Ovary (tissue), 9 donors: ENCODE measurements around the gene KCNJ6. TPM values are rescaled to one million over a fixed set of nuclear protein-coding genes. Genes with fewer than 3 reads are reported as not detected.

Source experiments
- DNase-seq, 5 donors: peaks; one replicate each; pipeline ENCODE4 v3.0.0-alpha.2; 2019 to 2020
- H3K27ac ChIP-seq, 2 donors: fragments of 200-600 bp; one replicate each; pipeline versions ENCODE4 v1.5.1 to v1.8.0; 2019 to 2022
- H3K27me3 ChIP-seq: fragments of 200-600 bp; one replicate; pipeline ENCODE4 v1.8.0; 2022
- H3K36me3 ChIP-seq: fragments of 200-600 bp; sonication (generic); one replicate; pipeline ENCODE4 v1.5.1; 2019
- H3K4me1 ChIP-seq: one replicate; pipeline ENCODE4 v1.8.1; 2013; ENCODE audit warnings: mild to moderate bottlenecking, moderate library complexity; ENCODE audit not compliant: insufficient read depth
- H3K4me3 ChIP-seq: fragments of 200-600 bp; sonication (generic); one replicate; pipeline ENCODE4 v1.5.1; 2017
- H3K9me3 ChIP-seq, 2 donors: fragments of 200-600 bp in 1 of 2; sonication (generic) in 1 of 2; one replicate each; pipeline versions ENCODE4 v1.5.1 to v1.8.1; 2013 to 2019; ENCODE audit warnings: mild to moderate bottlenecking in 1 of 2, moderate library complexity in 1 of 2
- CTCF ChIP-seq, 3 donors: fragments of 450-650 bp in 2 of 3; fragments of 200-600 bp in 1 of 3; IDR thresholded peaks; one replicate each; pipeline versions ENCODE4 v1.5.1 to v1.8.0; 2016 to 2022; ENCODE audit warnings: antibody characterized with exemption in 3 of 3, mild to moderate bottlenecking in 1 of 3
- EP300 ChIP-seq: sonication (generic); formaldehyde crosslinking; IDR thresholded peaks from one replicate; pipeline ENCODE4 v1.6.1; 2017; ENCODE audit warnings: antibody characterized with exemption
- POLR2A ChIP-seq: fragments of 450-650 bp; IDR thresholded peaks from one replicate; pipeline ENCODE4 v1.6.1; 2017; ENCODE audit warnings: antibody characterized with exemption, mild to moderate bottlenecking, moderate library complexity
- WGBS, 3 donors: extraction: QIAGEN DNeasy Blood & Tissue Kit in 1 of 3; methylation state at CpG; one replicate each; pipeline versions ENCODE4 v1.1.5 to v1.1.7; 2013 to 2017; 5-methylcytosine and 5-hydroxymethylcytosine counted together
- intact Hi-C, 4 donors: fragments of 100-400 bp; cut with DNase I; formaldehyde crosslinking; loops; one replicate each; pipeline versions ENCODE4 v1.11.0 to v1.15.1; 2022 to 2023
- polyA plus RNA-seq, 2 donors: library from polyadenylated mRNA; stranded (reverse); fragments of 200-250 nt in 1 of 2; fragments of 350-450 nt in 1 of 2; fragmentation: Illumina TruSeq in 1 of 2; extraction: RNeasy Lipid Tissue Mini Kit (QIAGEN cat#74804) in 1 of 2; gene quantifications; one replicate each; pipeline ENCODE4 v1.2.3, GENCODE V29; 2013 to 2014
- total RNA-seq, 7 donors: library from RNA; depleted of rRNA in 2 of 7; stranded (reverse); fragments of >200 nt in 2 of 7; fragmentation: NEBNext Ultra II Directional in 3 of 7; extraction: Animal tissue kit (Norgen Biotek cat#: 25700) in 3 of 7; gene quantifications; one replicate each; pipeline versions ENCODE4 v1.1.0 to v1.2.4, GENCODE V29; 2016 to 2023
- donor health status: DM: no; HTN: no; CAD: no; lungs with moderate emphysema.
- donor health status: DM: no; HTN: no; CAD: no.
- donor health status: Bipolar disorder and iron deficiency.
- donor health status: DM: yes; HTN: yes; CAD: no.
- donor health status: DM: no; HTN: no; CAD: no.
- donor health status: DM: yes; HTN: yes; CAD: no.

The KCNJ6 gene
- total and polyA plus RNA-seq, 9 donors = 0.01 TPM; not detected in 8

DNA sequence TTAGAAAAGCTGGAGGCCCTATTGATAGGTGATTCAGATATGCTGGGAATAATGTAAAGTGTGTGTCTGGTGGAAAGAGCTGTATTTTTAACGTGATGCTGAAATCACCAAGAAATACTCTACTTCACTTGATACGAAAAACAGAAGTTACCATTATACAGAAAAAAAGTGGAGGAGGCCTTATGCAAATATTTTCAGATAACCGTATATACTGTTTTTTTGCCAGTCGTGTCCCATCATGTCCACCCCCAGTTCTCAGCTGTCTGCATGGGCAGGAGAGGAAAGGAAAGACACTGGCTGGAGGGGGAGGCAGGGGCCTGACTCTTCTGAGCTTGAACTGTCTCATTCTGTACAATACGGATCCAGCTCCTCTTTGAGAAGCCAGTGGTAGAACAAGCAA lies 51.1 kb downstream of the KCNJ6 start:
- Histone ChIP-seq H3K9me3 (no peaks in the 10 kb centered on the region), H3K27ac (no peak overlapping the region), H3K4me3 (no peak overlapping the region), H3K4me1 (no peaks in the 10 kb centered on the region), H3K36me3 (no peaks in the 10 kb centered on the region), H3K27me3 (no peaks in the 10 kb centered on the region)
- intact Hi-C loops = no loop called here
- 49 to 58% (median 51%) methylated on average over 5 of the region's 5 CpGs for WGBS, 3 donors
- no peak for DNase-seq
- TF ChIP-seq EP300 (no peak), CTCF (IDR thresholded peaks at IDR 0.05) (no peak)

DNA sequence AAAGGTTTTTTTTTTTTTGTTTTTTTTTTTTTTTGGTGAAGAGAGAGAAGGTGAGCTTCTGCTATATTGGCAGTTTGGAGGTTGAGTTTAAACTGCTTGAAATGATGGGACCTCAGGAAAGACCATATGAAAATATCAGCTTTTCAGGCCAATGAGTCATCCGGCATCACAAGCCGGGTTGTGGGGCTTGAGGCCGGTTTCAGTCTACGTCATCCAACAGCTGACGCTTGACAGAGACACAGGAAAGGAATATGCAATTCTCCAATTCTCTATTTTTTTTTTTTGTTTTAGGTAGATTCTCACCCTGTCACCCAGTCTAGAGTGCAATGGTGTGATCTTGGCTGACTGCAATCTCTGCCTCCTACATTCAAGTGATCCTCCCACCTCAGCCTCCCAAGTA lies 52.4 kb downstream of the KCNJ6 start:
- 91 to 94% (median 92%) methylated on average over 5 of the region's 5 CpGs for WGBS, 3 donors
- DNase-seq = no peak
- TF ChIP-seq EP300 (no peak), CTCF (IDR thresholded peaks at IDR 0.05) (no peak), POLR2A (no peak)
- intact Hi-C loops = no loop called here
- H3K9me3 ChIP-seq = no peaks in the 10 kb centered on the region
- no peaks in the 10 kb centered on the region for H3K27me3 ChIP-seq
- no peaks in the 10 kb centered on the region for H3K4me1 ChIP-seq
- H3K27ac ChIP-seq = no peak overlapping the region
- H3K36me3 ChIP-seq = no peaks in the 10 kb centered on the region
- H3K4me3 ChIP-seq = no peak overlapping the region

DNA sequence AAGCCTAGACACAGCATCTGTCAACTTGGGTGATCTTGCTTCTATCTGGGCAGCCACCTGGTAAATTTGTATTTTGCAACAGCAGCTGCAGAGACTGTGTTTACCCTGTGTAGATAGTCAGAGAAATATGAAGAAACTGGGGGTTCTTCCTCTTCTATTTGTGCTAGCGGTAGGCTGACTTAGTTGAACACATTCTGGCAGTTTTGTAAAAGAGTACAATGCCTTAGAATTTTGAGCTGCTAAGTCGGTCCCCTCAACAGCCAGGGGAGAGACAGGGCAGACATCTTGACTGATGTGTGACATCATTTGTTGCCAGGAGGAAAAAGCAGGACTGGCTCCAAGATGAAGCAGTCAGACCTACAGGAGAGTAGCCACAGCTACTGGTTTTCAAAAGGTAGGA lies 53.7 kb downstream of the KCNJ6 start:
- intact Hi-C loops = no loop called here
- no peaks in the 10 kb centered on the region for H3K27me3 ChIP-seq
- DNase-seq = no peak
- no peak overlapping the region for H3K4me3 ChIP-seq
- no peak overlapping the region for H3K27ac ChIP-seq
- WGBS, 3 donors = 4 to 29% (median 15%) methylated on average over 2 of the region's 2 CpGs
- no peaks in the 10 kb centered on the region for H3K4me1 ChIP-seq
- H3K36me3 ChIP-seq = no peaks in the 10 kb centered on the region
- TF ChIP-seq POLR2A = no peak
- TF ChIP-seq CTCF (IDR thresholded peaks at IDR 0.05) = no peak
- TF ChIP-seq EP300 = no peak
- H3K9me3 ChIP-seq = no peaks in the 10 kb centered on the region

GRCh38 chr21:37861561-37861960 lies 54.7 kb downstream of the KCNJ6 start:
- intact Hi-C loops = no loop called here
- Histone ChIP-seq H3K4me1 (no peaks in the 10 kb centered on the region), H3K4me3 (no peak overlapping the region), H3K27ac (no peak overlapping the region), H3K27me3 (no peaks in the 10 kb centered on the region), H3K9me3 (no peaks in the 10 kb centered on the region), H3K36me3 (no peaks in the 10 kb centered on the region)
- TF ChIP-seq CTCF (IDR thresholded peaks at IDR 0.05) = no peak
- TF ChIP-seq POLR2A = no peak
- TF ChIP-seq EP300 = no peak
- 92 to 95% (median 93%) methylated on average over 2 of the region's 2 CpGs for WGBS, 3 donors
- DNase-seq = no peak

- 57 to 85% (median 65%) methylated on average over 2 of the region's 2 CpGs for WGBS, 3 donors
- no peak for TF ChIP-seq POLR2A
- no peak for TF ChIP-seq CTCF (IDR thresholded peaks at IDR 0.05)
- no peak for TF ChIP-seq EP300
- no peaks in the 10 kb centered on the region for H3K9me3 ChIP-seq
- no peaks in the 10 kb centered on the region for H3K27me3 ChIP-seq
- H3K36me3 ChIP-seq = no peaks in the 10 kb centered on the region
- H3K4me3 ChIP-seq = no peak overlapping the region
- H3K27ac ChIP-seq = no peak overlapping the region
- H3K4me1 ChIP-seq = no peaks in the 10 kb centered on the region
- no peak for DNase-seq
- intact Hi-C loops = no loop called here
Observed at GRCh38 chr21:37860416-37860815, 55.8 kb downstream of the KCNJ6 start.
